CD4-positive, alpha-beta T cell treated with Interleukin-15 for 4 hours (primary cell): Measurements from ENCODE around the gene SLC7A5.
"Not testable (repeated sequence)": the region's sequence is repeated elsewhere in the genome, so short reads cannot be mapped to it uniquely, and the experiment has no call there.

Experiments used
- DNase-seq: peaks from one replicate; pipeline ENCODE4 v3.0.0-alpha.2; 2020; ENCODE audit warnings: low spot score

The SLC7A5 gene

DNA sequence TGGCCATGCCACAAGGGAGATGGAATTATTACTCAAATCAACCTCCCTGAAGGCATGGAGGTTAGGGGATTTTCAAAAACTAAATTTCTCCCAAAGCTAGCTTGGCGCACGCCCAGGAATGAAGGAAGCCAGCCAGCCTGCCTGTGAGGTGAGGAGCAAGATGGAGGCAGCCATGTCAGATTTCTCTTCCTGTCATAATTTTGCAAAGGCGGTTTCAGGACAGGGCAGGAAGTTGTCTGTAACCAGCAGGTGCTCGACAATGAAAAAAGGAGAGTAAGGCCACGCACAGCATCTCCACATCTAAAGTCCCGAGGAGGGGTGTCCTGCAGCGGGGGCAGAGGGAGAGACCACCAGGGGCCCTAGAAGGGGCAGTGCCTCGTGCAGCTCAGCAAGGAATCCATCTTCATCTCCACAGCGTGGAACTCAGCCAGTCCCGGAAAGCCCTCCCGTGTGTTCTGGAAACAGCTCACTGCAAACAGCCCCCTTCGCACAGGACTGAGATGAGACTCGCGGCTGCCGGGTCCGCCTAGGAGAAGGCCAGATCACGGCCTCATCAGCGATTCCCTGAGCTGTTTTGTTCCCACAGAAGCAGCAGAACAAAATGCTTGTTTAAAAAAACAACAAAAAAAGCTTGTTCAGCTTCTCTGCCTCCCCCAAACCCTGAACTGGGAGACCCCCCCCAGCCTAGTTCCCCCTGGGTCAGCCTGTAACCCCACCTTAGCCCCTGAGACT lies 47.8 kb downstream of the SLC7A5 start:
- no peak for DNase-seq

DNA sequence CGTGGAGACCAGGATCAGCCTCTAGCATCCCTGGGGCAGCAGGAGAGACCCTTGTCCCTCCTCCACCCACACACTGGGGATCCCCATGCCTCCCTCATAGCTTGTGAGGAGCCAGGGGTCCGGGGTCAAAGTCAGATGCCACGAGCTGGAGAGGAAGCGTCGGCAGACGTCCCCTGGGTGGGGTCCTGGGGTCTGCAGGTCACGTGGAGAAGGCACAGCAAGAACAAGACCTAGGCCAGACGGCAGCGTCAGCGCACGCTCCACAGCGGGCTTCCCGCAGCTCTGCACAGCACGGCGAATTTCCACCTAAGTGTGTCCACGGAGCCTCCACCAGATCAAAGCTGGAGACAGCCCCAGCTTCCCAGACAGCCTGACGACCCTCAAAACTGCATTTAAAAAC lies 49.3 kb downstream of the SLC7A5 start:
- DNase-seq: no peak

DNA sequence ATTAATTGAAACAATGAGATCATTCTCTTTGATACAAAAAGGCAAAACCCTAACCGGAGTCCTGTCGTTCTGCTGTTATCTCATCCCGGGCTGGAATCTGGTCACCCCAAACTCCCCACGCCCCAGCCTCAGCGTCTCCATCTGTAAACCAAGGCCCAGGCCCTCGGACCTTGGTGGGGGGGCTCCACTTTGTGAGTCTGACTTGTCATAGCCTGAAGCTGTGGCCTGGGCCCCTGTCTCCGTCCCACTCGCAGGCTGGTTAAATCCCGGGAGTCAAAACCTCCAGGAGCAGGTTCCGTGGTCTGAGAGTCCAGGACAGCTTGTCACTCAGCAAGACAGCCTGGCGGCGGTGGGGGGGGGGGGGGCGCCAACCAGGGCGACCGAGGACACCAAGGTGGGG lies 50.0 kb downstream of the SLC7A5 start:
- no peak for DNase-seq

DNA sequence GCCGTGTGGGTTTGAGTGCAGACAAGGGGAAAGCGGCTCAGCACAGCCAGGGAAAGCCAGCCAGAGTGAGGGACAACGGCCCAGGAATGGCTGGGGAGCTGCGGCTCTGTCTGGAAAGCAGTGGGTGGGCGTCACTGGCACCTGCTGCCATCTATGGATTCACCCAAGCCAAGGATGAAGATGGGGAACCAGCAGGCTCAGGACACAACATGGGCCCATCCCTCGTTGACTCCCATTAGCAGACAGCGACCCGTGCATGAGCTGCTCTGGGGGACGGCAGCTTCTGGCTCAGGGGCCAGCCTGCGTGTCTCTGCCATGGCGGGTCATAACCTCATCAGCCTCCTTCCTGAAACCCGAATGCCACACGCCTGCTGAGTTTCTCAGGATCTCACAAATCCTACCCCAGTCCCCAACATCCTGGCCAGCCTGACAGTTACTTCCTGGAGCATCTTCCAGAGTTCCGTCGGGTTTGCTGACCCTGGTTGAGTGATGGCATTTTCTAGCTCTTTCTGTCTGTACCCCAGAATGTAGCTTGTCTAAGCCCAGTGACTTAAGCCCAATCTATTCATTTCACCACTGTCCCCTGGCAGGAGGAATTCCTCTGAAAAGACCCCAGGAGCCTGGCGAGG lies 50.7 kb downstream of the SLC7A5 start:
- no peak for DNase-seq

DNA sequence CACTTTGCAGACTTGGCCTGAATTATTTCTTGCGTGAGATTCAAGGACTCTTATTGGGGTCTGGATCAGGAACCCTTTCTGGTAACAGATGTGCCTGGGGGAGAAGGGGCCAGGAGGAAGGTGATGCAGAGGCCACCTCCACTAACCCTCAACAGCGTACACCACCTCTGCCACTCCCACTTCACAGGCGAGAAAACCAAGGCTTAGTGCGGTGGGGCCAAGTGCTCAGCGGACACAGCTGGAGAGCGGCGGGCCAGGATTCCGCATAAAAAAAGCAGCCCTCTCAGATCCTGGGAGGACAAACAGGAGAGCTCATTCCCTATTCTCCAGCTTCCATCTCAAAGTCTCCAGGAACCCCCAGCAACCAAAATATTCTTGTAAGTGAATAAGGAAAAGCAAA lies 51.4 kb downstream of the SLC7A5 start:
- no peak for DNase-seq

DNA sequence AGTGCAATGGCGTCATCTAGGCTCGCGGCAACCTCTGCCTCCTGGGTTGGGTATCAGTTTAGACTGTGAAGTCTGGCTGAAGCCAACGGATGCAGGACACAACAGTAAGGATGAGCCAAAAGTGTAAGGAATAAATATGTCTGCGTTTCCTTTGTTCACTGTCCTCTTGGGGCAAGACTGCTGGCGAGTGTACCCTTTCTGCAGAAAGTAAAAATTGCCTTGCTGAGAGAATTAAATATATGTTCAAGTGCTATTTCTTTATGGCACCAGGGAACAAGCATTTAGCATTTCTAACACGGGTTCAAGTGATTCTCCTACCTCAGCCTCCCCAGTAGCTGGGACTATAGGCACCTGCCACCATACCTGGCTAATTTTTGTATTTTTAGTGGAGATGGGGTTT lies 51.9 kb downstream of the SLC7A5 start:
- not testable (repeated sequence) for DNase-seq

DNA sequence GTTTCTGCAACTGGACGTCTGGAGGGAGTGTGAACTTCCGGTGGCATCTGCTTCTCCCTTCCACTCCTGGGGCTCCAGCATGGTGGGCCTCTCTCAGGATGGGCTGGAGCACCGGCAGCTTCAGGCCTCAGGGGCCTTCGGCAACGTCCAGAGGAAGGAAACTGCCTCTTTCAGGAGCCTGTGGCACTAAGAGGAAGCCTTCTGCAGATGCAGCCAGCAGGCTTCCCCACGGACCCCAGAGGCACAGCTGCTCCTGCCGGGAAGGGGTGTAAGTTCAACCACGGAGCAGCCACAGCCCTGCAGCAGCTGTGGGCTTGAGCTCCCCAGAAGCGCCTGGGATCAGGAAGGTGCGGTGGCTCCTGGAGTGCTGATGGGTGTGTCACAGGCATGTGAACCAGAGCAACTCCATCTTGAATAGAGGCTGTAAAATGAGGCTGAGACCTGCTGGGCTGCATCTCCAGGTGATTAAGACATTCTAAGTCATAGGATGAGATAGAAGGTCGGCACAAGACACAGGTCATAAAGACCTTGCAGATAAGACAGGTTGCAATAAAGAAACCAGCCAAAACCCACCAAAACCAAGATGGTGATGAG lies 52.7 kb downstream of the SLC7A5 start:
- no peak for DNase-seq

DNA sequence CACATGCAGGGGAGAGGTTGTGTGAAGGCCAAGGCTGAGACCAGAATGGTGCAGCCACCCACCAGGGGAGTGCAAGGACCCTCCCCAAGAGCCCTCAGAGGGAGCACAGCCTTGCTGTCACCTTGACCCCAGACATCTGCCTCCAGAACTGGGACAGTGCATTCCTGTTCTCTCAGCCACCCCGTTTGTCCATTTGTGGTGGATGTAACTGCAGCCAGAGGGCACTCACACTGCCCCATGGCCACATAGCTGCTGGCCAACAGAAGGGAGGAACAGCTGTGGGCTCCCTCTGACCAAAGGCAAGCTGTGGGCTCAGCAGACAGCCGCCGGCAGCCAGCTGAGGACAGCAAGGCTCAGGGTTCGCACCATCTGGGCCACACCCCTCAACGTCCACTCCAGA lies 53.7 kb downstream of the SLC7A5 start:
- no peak for DNase-seq

DNA sequence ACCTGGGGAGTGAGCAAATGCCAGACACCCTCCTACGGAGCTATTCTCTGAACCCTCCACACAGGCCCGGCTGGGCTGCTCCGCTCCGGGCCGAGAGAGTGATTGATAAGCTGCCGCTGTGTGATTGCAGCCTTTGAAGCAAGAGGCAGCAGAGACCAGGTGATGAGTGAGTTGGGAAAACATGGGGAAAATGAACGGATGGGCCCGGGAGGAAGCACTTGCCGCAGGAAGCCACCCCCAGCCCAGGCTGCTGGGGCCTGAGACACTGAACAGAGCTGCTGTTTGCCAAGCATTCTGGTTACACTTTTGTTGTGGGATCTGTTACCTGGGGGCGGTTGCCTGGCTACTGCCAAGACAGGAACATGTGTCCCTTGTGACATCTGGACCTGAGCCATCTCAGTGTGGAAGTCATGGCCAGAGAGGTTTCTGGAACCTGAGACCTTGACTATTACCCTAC lies 57.1 kb downstream of the SLC7A5 start:
- DNase-seq: no peak

DNA sequence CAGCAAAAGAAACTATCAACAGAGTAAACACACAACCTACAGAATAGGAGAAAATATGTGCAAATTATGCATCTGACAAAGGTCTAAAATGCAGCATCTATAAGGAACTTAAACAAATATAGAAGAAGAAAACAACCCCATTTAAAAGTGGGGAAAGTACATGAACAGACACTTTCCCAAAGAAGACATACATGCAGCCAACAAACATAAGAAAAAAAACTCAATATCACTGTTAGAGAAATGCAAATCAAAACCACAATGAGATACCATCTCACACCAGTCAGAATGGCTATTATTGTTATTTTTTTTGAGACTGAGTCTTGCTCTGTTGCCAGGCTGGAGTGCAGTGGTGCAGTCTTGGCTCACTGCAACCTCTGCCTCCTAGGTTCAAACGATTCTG lies 57.9 kb downstream of the SLC7A5 start:
- not testable (repeated sequence) for DNase-seq

DNA sequence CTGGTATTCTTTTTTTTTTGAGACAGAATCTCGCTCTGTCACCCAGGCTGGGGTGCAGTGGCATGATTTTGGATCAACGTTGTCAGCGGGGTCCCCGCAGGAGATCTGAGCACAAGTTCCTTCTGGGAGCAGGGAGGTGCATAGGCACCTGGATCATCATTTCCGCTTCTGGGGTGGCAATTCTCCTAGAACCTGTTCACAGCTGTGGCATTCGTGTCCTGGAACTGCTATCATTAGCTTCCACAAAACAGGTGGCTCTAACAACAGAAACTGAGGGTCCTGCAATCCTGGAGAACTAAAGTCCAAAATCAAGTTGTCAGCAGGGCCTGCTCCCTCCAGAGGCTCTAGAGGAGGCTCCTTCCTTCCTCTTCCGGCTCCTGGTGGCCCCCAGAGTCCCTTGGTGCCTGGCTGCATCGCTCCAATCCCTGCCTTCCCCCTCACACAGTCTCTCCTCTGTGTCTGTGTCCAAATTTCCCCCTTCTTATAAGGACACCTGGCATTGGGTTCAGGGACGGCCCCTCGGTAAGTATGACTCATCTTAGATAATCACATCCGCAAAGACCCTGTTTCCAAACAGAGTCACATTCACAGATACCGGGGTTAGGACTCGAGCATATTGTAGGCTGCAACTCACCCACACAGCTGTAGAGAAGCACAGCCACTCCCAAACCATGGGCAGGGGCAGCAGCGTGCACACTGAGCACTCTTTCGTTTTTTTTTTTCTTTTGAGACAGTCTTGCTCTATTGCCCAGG lies 60.0 kb downstream of the SLC7A5 start:
- no peak for DNase-seq

DNA sequence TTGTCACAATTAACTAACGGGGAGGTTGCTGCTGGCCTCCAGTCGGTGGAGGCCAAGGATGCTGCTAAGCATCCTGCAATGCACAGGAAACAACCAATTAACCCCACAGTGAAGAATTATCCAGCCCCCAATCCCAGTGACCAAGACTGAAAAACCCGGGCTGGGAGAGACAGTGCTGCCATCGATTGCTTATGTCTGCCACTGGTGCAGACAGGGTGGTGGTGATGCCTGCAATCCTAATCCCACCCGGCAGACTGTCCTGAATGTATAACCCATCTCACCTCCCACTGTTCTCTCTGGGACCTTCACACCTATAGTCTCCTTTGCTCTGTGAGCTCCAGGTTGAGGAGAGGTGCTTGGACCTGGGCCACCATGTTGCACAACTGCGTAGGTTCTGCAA lies 61.2 kb downstream of the SLC7A5 start:
- DNase-seq: no peak

DNA sequence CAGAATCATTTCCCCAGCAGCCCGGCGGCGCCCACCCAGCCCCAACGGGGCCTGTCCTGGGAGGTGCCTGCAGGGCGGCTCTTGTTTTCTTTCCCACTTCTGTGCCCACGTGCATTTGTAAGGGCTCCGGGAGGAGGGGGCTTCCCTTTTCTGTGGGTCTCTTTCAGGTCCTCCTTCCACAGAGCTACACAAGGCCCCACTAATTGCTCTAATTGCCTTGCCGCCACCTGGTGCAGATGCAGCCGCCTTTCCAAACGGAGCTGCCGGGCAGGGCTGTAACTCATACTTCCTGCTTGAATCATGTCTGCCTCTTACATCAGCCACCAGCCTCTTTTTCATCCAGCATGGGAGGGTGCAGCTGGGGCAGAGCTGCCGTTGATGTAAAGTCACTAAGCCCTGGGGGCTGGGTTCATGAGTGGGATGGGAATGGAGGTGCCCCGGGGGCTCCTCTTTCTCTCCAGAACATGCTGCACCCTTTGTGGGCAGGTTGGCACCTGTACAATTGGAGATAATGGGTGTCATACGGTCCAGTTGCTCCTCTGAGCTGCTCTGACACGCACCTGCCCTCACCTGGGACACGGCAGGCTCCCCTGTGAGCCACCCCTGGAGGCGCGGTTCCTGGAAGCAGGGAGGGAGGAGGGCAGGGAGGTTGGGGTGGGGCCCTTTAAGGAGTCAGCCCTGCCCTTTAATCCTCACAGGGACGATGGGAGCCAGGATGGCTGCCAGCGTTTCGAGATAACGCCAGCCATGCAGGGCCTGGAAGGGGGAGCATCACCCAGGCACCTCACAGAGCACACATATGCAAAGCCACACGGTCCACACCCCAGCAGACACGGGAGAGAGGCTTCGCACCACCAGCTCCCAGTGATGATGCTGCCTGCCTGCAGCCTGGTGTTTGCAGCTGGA lies 62.4 kb downstream of the SLC7A5 start:
- DNase-seq: peak; percentile 30

DNA sequence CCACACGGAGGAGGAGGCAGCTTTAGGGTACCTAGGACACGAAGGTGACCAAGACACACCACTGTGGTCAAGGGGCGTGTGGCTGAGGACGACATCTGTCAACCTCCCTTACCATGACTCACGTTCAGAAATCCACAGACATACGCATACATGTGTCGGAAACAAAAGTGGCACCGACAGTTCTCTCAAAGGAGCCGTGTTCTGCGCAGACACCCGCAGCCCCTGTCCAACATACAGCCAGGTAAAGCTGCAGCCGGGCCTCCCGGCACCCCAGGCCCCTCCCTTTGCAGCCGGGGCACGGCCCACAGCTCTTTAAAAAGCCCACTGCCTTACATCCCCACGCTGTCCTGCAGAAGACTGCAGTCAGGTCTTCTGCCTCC lies 63.1 kb downstream of the SLC7A5 start:
- DNase-seq: peak; percentile 2

DNA sequence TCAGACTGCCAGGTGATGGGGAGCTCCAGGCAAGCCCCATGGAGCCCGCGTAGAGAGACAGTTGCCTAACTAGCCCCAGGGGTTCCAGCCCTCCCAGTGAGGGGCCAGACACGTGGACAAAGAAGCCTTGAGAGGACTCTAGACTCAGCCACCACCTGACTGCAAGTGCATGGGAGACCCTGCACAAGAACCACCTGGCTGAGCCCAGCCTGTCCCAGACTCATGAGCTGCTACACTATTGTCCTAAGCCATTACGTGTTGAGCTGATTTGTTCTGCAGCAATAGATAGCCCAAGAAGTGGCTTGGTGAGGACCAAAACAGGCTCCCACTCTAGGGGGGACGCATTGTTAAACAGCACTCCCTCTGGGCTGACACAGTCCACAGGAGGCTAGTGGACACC lies 65.9 kb downstream of the SLC7A5 start:
- no peak for DNase-seq

DNA sequence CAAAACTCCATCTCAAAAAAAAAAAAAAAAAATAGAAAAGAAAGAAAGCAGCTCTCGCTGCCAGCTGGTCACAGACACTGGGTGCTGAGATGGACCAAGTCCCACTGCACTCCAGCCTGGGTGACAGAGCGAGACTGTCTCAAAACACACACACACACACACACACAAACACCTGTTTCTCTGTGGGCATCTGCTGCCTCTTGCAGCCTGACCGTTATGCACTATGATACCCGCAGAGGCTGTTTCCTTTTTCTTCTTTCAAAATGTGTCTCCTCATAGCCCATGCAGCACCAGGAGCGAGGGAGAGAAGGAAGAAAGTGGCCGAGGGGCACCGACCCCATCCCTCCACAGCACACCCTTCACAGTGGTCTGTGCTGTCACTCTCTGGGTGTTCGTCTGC lies 66.6 kb downstream of the SLC7A5 start:
- no peak for DNase-seq

DNA sequence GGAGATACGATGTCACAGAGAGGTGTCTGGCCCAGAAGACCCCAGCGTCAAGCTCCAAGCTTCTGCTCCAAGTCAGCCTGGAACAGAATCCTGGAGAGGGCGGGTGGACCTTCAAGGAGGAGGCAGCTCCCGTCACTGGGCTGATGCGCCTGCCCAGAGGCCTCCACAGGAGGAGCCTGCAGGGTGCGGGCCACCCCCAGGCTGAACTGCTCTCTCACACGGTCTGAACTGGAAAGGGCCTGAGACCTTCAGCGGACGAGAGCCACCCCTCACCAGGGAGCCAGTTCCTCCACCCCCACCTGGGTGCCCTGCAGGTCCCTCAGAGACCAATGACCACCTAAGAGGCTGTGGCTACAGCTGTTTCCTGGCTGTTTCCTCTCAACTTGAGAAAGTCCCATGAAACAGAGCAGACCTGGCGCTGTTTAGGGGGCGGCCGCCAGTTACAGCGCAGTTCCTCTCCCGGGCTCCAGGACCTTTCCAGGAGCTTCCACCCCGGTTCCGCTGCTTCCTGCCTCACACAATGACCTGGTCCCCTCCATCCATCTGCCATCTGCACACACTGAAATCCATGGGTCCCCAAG lies 67.5 kb downstream of the SLC7A5 start:
- no peak for DNase-seq

DNA sequence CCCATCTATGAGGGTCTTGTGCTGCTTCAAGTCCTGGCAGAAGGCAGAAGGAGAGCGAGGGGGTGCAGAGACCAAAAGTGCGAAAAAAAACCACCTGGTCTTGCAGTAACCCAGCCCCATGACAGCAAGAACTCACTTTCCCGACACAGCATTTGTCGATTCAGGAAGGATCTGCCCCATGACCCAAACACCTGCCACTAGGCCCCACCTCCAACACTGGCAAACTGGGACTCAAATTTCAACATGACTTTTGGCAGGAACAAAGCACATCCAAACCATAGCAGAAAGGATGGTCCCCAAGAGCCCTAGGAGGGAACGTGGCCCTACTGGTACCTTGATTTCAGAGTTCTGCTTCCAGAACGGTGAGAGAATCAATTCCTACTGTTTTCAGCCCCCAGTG lies 68.8 kb downstream of the SLC7A5 start:
- DNase-seq: no peak

DNA sequence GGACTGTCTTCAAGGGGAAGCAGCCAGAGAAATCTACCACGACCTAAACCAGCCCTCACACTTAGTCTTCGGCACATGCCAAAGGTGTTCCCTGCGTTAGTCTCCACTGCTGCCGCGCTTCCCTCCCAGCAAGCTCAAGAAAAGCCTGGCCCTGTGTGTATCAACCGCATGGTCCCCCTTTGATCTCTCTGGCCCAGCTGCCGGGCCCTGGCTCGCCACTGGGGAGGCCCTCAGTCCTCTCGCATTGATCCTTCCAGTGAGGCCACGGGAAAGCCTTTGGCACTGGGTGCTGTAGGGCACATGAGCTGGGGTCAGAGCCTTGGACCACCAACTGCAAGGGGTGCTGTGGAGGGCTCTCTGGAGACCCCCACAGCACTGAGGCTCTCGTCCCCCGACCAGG lies 74.0 kb downstream of the SLC7A5 start:
- DNase-seq: no peak

DNA sequence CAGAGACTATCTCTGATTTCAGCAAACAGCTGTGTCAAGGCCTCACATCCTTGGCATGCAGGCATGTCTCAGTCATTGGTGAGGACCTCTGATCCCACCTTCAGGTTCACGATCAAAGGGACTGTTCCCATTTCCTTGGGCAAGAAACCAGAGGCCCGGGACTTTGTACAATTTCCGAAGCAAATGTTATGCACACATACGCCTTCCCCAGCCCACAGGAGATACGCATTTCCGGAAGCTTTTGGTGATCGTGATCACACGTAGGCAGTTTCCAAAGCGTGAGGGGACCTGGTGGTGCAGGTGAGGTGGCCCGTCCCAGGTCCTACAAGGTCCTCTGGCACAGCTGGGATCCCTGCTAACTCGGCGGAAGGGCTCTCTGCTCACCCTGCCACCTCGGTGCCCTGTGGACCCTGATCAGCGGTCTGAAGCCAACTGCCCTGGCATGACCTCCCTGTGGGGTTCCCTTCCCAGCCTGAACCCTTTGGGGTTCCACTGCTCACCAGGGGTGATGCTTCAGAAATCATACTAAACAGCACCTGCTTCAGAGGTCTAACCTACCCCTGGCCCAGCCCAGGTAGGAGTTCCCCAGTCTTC lies 74.7 kb downstream of the SLC7A5 start:
- DNase-seq: no peak

DNA sequence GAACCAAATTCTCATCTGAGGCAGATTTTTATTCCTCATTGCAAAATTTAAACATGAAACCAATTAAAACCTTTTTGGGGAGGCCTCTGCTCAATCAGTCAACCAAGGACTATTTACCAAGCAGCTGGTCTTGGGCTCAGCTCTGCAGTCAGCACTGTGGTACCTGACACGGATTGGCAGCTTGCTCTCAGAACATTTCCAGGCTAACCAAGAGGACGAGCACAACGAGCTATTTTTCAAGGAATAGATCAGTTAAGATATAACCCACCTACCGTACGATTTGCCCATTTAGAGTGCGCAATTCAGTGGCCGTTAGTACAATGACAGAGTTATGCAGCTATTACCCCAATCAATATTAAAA lies 77.1 kb downstream of the SLC7A5 start:
- DNase-seq: no peak
